Stimulated activated CD4-positive, alpha-beta T cell treated with anti-CD3 and anti-CD28 coated beads, TNF-alpha, amount 100 ng/mL, for 1 hour (primary cell): ENCODE data around the gene CHAMP1.
"Not testable (repeated sequence)": the region's sequence is repeated elsewhere in the genome, so short reads cannot be mapped to it uniquely, and the experiment has no call there.

Experiments used
- DNase-seq, 3 donors: peaks; one replicate each; pipeline ENCODE4 v3.0.0-alpha.2; 2020; ENCODE audit warnings: low read depth in 3 of 3, low spot score in 1 of 3

The CHAMP1 gene

GRCh38 chr13:114333881-114334280, 19.6 kb downstream of the CHAMP1 start:
- DNase-seq: not testable (repeated sequence)

- no peak for DNase-seq
These were observed 20.2 kb downstream of the CHAMP1 start for GRCh38 chr13:114334305-114335053.

GRCh38 chr13:114336457-114336856, 22.2 kb downstream of the CHAMP1 start:
- DNase-seq: not testable (repeated sequence)

- DNase-seq: no peak
These were observed 24.7 kb downstream of the CHAMP1 start for GRCh38 chr13:114338959-114339358.

- DNase-seq: peak in 1 of 3 donors; percentile 17
These were observed 25.7 kb downstream of the CHAMP1 start for GRCh38 chr13:114339857-114340534.

- DNase-seq: no peak
These were observed 26.9 kb downstream of the CHAMP1 start for GRCh38 chr13:114341003-114341777.

GRCh38 chr13:114347256-114347655, 33.0 kb downstream of the CHAMP1 start:
- DNase-seq: not testable (repeated sequence)

GRCh38 chr13:114352763-114353162, 38.5 kb downstream of the CHAMP1 start:
- not testable (repeated sequence) for DNase-seq

GRCh38 chr13:114353382-114353781, 39.1 kb downstream of the CHAMP1 start:
- DNase-seq: not testable (repeated sequence)
